Esophagus squamous epithelium (tissue), 4 donors: ENCODE results near the gene TNS1.

Source experiments
- CTCF ChIP-seq, 6 experiments: fragments of 450-650 bp in 4 of 6; fragments of 200-600 bp in 2 of 6; sonication (generic) in 2 of 6; IDR thresholded peaks; one replicate each; pipeline ENCODE4 v1.5.1; 2016 to 2019; ENCODE audit warnings: antibody characterized with exemption in 6 of 6, mild to moderate bottlenecking in 4 of 6, moderate library complexity in 4 of 6
- POLR2A ChIP-seq, 4 donors: fragments of 450-650 bp; IDR thresholded peaks; one replicate each; pipeline ENCODE4 v1.6.1; 2017; ENCODE audit warnings: antibody characterized with exemption in 4 of 4, mild to moderate bottlenecking in 4 of 4, moderate library complexity in 3 of 4

DNA sequence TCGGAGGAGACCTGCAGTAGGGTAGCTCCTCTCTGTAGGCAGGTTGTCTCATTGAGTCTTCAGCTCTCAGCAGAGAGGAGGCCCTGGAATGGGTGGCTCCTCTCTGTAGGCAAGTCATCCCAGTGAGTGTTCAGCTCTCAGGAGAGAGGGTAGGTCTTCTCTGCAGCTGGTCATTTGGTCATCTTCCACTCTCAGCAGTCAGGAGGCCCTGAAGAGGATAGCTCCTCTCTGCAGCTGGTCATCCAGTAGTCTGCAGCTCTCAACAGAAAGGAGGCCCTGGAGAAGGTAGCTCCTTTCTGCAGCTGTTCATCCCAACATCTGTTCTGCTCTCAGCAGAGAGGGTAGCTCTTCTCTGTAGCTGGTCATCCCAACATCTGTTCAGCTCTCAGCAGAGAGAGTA is 40.3 kb upstream of the TNS1 start:
- TF ChIP-seq CTCF (IDR thresholded peaks at IDR 0.05) (no peak), POLR2A (IDR thresholded peaks at IDR 0.05) (no peak)
